ENCODE results near the gene OR13C2. TPM values are rescaled to one million over a fixed set of nuclear protein-coding genes. Genes with fewer than 3 reads are reported as not detected.

The OR13C2 gene, protein sequence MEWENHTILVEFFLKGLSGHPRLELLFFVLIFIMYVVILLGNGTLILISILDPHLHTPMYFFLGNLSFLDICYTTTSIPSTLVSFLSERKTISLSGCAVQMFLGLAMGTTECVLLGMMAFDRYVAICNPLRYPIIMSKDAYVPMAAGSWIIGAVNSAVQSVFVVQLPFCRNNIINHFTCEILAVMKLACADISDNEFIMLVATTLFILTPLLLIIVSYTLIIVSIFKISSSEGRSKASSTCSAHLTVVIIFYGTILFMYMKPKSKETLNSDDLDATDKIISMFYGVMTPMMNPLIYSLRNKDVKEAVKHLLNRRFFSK
- total RNA-seq = not detected in 2 replicates

DNA sequence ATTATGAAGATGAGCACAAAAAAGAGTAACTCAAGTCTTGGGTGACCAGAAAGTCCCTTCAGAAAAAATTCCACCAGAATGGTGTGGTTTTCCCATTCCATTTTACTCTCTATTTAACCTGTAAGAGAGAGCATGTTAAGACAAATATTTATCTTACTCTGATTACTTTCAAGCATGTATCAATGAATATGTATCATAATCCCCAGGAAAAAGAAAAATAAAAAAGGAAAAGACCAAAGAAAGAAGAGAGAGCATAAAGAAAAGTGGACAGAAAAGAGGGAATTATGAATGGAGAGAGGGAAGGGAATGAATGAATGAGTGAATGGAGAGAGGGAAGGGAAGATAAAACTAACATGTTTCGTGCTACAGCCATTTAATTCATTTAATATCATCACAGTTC is at the start of gene OR13C2:
Gene OR13C2, minus strand, starts transcription at position 101 of the 400 bp plus-strand sequence. Its CDS starts 0 bp downstream, at position 101.

DNA sequence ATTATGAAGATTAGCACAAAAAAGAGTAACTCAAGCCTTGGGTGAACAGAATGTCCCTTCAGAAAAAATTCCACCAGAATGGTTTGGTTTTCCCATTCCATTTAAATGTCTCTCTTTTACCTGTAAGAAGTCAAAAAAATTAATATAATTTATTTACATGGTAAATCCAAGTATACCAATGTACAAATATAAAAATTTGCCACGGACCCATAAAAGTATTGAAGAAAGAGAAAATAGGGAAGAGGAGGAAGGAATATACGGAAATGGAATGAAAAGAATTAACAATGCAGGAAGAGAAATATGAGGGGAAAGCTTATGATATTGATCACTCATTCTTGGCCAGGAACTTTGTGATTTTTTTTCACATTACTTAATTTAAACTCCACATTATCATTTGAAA is 12.7 kb upstream of the OR13C2 start, which contains the start of gene OR13C9:
Gene OR13C9, minus strand, starts transcription at position 101 of the 400 bp plus-strand sequence. Its CDS starts 0 bp downstream, at position 101.

DNA sequence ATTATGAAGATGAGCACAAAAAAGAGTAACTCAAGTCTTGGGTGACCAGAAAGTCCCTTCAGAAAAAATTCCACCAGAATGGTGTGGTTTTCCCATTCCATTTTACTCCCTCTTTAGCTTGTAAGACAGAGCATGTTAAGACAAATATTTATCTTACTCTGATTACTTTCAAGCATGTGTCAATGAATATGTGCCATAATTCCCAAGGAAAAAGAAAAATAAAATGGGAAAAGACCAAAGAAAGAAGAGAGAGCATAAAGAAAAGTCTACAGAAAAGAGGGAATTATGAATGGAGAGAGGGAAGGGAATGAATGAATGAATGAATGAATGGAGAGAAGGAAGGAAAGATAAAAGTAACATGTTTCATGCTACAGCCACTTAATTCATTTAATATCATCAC is 6.1 kb downstream of the OR13C2 start, which contains the start of gene OR13C5:
Gene OR13C5, minus strand, starts transcription at position 101 of the 400 bp plus-strand sequence. Its CDS starts 0 bp downstream, at position 101.

DNA sequence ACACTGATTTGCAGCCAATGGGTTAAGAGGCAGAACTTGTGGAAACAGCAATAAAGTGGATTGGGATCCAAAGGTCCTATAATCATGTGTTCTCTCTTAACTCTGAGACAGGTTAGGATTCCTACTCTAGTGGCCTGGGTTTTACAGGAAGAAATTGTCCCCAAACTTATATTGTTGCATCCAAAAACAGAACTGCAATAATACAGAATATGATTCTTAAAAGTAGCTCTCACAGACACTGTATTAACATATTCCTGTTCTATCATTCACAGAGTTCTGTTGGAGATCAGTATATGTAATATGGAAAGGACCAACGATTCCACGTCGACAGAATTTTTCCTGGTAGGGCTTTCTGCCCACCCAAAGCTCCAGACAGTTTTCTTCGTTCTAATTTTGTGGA is 36.6 kb downstream of the OR13C2 start, which contains the start of gene OR13C8:
Gene OR13C8, plus strand, starts transcription at position 301 of the 400 bp plus-strand sequence. Its CDS starts 0 bp downstream, at position 301.

Other genes with a start within 250 kb of the OR13C2 start
- not detected in 2 replicates for gene OR13F1, start 101.4 kb downstream of the OR13C2 start, total RNA-seq
- not detected in 2 replicates for gene OR13C4, start 78.4 kb downstream of the OR13C2 start, total RNA-seq
- gene OR13C3, start 68.8 kb downstream of the OR13C2 start, total RNA-seq = not detected in 2 replicates
- not detected in 2 replicates for gene OR13C8, start 36.5 kb downstream of the OR13C2 start, total RNA-seq
- not detected in 2 replicates for gene OR13C5, start 6.2 kb downstream of the OR13C2 start, total RNA-seq
- not detected in 2 replicates for gene OR13C9, start 12.6 kb upstream of the OR13C2 start, total RNA-seq
- not detected in 2 replicates for gene OR13D1, start 88.9 kb upstream of the OR13C2 start, total RNA-seq
- 53.6 and 54.9 TPM in 2 replicates for gene NIPSNAP3A, start 142.1 kb upstream of the OR13C2 start, total RNA-seq
- 0.10 and 0.33 TPM in 2 replicates for gene NIPSNAP3B, start 158.5 kb upstream of the OR13C2 start, total RNA-seq

All from vein endothelial cell (primary cell).